Measurements from ENCODE around the gene ASB5.

ASB5 gene

GRCh38 chr4:176277162-176277904 is 8.3 kb upstream of the ASB5 start:
- DNase-seq (ENCODE audit: low read depth) = peak; percentile 3

GRCh38 chr4:176276710-176277109 is 7.7 kb upstream of the ASB5 start:
- no peak for DNase-seq (ENCODE audit: low read depth)

GRCh38 chr4:176274441-176274840 is 5.4 kb upstream of the ASB5 start:
- no peak for DNase-seq (ENCODE audit: low read depth)

- DNase-seq (ENCODE audit: low read depth) = no peak
Observed at GRCh38 chr4:176273736-176274135, 4.7 kb upstream of the ASB5 start.

GRCh38 chr4:176272799-176273198 is 3.8 kb upstream of the ASB5 start:
- DNase-seq (ENCODE audit: low read depth) = no peak

- no peak for DNase-seq (ENCODE audit: low read depth)
Observed at GRCh38 chr4:176271749-176272148, 2.7 kb upstream of the ASB5 start.

- no peak for DNase-seq (ENCODE audit: low read depth)
Observed at GRCh38 chr4:176270669-176271068, 1.6 kb upstream of the ASB5 start.

- no peak for DNase-seq (ENCODE audit: low read depth)
Observed at GRCh38 chr4:176266026-176266425, 3.0 kb downstream of the ASB5 start.

GRCh38 chr4:176262243-176262642 is 6.8 kb downstream of the ASB5 start:
- no peak for DNase-seq (ENCODE audit: low read depth)

GRCh38 chr4:176261481-176261880 is 7.5 kb downstream of the ASB5 start:
- DNase-seq (ENCODE audit: low read depth) = no peak

GRCh38 chr4:176261018-176261417 is 8.0 kb downstream of the ASB5 start:
- DNase-seq (ENCODE audit: low read depth) = no peak

GRCh38 chr4:176259330-176260090 is 9.5 kb downstream of the ASB5 start:
- DNase-seq (ENCODE audit: low read depth) = no peak

GRCh38 chr4:176258135-176258534 is 10.9 kb downstream of the ASB5 start:
- DNase-seq (ENCODE audit: low read depth) = no peak

GRCh38 chr4:176256921-176257320 is 12.1 kb downstream of the ASB5 start:
- DNase-seq (ENCODE audit: low read depth) = no peak

GRCh38 chr4:176242764-176243347 is 26.2 kb downstream of the ASB5 start:
- no peak for DNase-seq (ENCODE audit: low read depth)

- no peak for DNase-seq (ENCODE audit: low read depth)
Observed at GRCh38 chr4:176241703-176242102, 27.3 kb downstream of the ASB5 start.

GRCh38 chr4:176238826-176239225 is 30.2 kb downstream of the ASB5 start:
- DNase-seq (ENCODE audit: low read depth) = no peak

- DNase-seq (ENCODE audit: low read depth) = no peak
Observed at GRCh38 chr4:176238157-176238610, 30.8 kb downstream of the ASB5 start.

GRCh38 chr4:176236946-176237345 is 32.1 kb downstream of the ASB5 start:
- no peak for DNase-seq (ENCODE audit: low read depth)

- DNase-seq (ENCODE audit: low read depth) = no peak
Observed at GRCh38 chr4:176230836-176231235, 38.2 kb downstream of the ASB5 start.

GRCh38 chr4:176229645-176230044 is 39.4 kb downstream of the ASB5 start:
- DNase-seq (ENCODE audit: low read depth) = no peak

- no peak for DNase-seq (ENCODE audit: low read depth)
Observed at GRCh38 chr4:176226736-176227135, 42.3 kb downstream of the ASB5 start.

- DNase-seq (ENCODE audit: low read depth) = no peak
Observed at GRCh38 chr4:176223561-176223960, 45.5 kb downstream of the ASB5 start.

Measured in activated T-helper 9 cell treated with anti-CD3 and anti-CD28 coated beads, Interleukin-2, amount 50 U/mL, for 16 hours (primary cell).